Panc1 (cell line): ENCODE measurements around the gene CCDC50.

Experiments
- CTCF ChIP-seq: fragments of 450-650 bp; IDR thresholded peaks from 2 replicates; pipeline ENCODE4 v1.5.1; 2017; ENCODE audit warnings: mild to moderate bottlenecking
- POLR2AphosphoS5 ChIP-seq: IDR thresholded peaks from 2 replicates; pipeline ENCODE4 v1.6.1; 2012; ENCODE audit warnings: mild to moderate bottlenecking, low read depth, low read length, moderate library complexity

GRCh38 chr3:191334346-191334893, 5.2 kb downstream of the CCDC50 start:
- TF ChIP-seq CTCF (no peak), POLR2AphosphoS5 (no peak)
